MM.1S (cell line): ENCODE results near the gene PRAMEF12.

Experiments used
- EZH2 ChIP-seq: fragments of 300-600 bp; sonication (generic); optimal IDR thresholded peaks from 2 replicates; pipeline ENCODE3; 2017; ENCODE audit warnings: low read depth, mild to moderate bottlenecking, antibody characterized with exemption, low read length, mixed read lengths
- EZH2phosphoT487 ChIP-seq: fragments of 300-600 bp; sonication (generic); IDR thresholded peaks from 2 replicates; pipeline ENCODE4 v1.6.1; 2018; ENCODE audit warnings: antibody characterized with exemption, low read length
- TF ChIP-seq, protein P1 (sequence below): fragments of 300-600 bp; sonication (generic); IDR thresholded peaks from 2 replicates; pipeline ENCODE4 v1.5.1; 2016; ENCODE audit warnings: antibody characterized with exemption, low read length, mixed read lengths

- TF ChIP-seq, protein P1, sequence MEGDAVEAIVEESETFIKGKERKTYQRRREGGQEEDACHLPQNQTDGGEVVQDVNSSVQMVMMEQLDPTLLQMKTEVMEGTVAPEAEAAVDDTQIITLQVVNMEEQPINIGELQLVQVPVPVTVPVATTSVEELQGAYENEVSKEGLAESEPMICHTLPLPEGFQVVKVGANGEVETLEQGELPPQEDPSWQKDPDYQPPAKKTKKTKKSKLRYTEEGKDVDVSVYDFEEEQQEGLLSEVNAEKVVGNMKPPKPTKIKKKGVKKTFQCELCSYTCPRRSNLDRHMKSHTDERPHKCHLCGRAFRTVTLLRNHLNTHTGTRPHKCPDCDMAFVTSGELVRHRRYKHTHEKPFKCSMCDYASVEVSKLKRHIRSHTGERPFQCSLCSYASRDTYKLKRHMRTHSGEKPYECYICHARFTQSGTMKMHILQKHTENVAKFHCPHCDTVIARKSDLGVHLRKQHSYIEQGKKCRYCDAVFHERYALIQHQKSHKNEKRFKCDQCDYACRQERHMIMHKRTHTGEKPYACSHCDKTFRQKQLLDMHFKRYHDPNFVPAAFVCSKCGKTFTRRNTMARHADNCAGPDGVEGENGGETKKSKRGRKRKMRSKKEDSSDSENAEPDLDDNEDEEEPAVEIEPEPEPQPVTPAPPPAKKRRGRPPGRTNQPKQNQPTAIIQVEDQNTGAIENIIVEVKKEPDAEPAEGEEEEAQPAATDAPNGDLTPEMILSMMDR, result no peak
- TF ChIP-seq EZH2 (no peak), EZH2phosphoT487 (no peak)
These were observed 18.8 kb upstream of the PRAMEF12 start for GRCh38 chr1:12754738-12755137.
